HepG2 (cell line): ENCODE measurements around the gene TEKT5. TPM values are rescaled to one million over a fixed set of nuclear protein-coding genes. Genes with fewer than 3 reads are reported as not detected.
A peak's percentile ranks its signal among the peaks of the same experiment; 100 is the strongest.

Experiments
- ATF4 ChIP-seq, 2 experiments: fragments of 450-650 bp in 1 of 2; sonication (generic) in 1 of 2; formaldehyde crosslinking; IDR thresholded peaks; 2 replicates each; pipeline versions ENCODE4 v1.5.0 to v1.8.0; 2020 to 2022; ENCODE audit warnings: mild to moderate bottlenecking in 1 of 2, missing genetic modification reagents in 1 of 2
- BRD4 ChIP-seq: sonication (generic); formaldehyde crosslinking; IDR thresholded peaks from 2 replicates; pipeline ENCODE4 v1.4.0; 2020; ENCODE audit warnings: missing genetic modification reagents
- FOXO1 ChIP-seq: sonication (generic); formaldehyde crosslinking; IDR thresholded peaks from 2 replicates; pipeline ENCODE4 v1.4.0; 2020; ENCODE audit warnings: missing genetic modification reagents
- HINFP ChIP-seq: sonication (generic); formaldehyde crosslinking; IDR thresholded peaks from 2 replicates; pipeline ENCODE4 v1.4.0; 2020; ENCODE audit warnings: low read depth, mild to moderate bottlenecking, missing genetic modification reagents
- JUN ChIP-seq: sonication (generic); formaldehyde crosslinking; IDR thresholded peaks from 2 replicates; pipeline ENCODE4 v1.4.0; 2020; ENCODE audit warnings: mild to moderate bottlenecking, missing genetic modification reagents
- KLF6 ChIP-seq: IDR thresholded peaks from 2 replicates; pipeline ENCODE4 v1.8.0; 2016; ENCODE audit warnings: missing biosample characterization, missing genetic modification reagents
- NCOA5 ChIP-seq: sonication (generic); formaldehyde crosslinking; IDR thresholded peaks from 2 replicates; pipeline ENCODE4 v1.4.0; 2020; ENCODE audit warnings: missing genetic modification reagents
- NR2F1 ChIP-seq, 2 experiments: fragments of 450-650 bp in 1 of 2; formaldehyde crosslinking in 1 of 2; IDR thresholded peaks; 2 replicates each; pipeline versions ENCODE4 v1.5.0 to v1.6.1; 2016 to 2020; ENCODE audit warnings: mild to moderate bottlenecking in 1 of 2, missing compliant biosample characterization in 1 of 2, missing genetic modification reagents in 1 of 2, moderate library complexity in 1 of 2
- PAX8 ChIP-seq: sonication (generic); formaldehyde crosslinking; IDR thresholded peaks from 2 replicates; pipeline ENCODE4 v1.8.0; 2022; ENCODE audit warnings: mild to moderate bottlenecking, missing genetic modification reagents, borderline replicate concordance
- TAF15 ChIP-seq: fragments of 200-400 bp; formaldehyde crosslinking; IDR thresholded peaks from one replicate; pipeline ENCODE4 v1.6.1; 2018; ENCODE audit warnings: mild to moderate bottlenecking, low read depth, low read length; ENCODE audit not compliant: poor library complexity, severe bottlenecking
- ZNF256 ChIP-seq: sonication (generic); formaldehyde crosslinking; conservative IDR thresholded peaks from 2 replicates; pipeline ENCODE4 v1.4.0; 2020; ENCODE audit warnings: missing genetic modification reagents
- ZNF337 ChIP-seq: sonication (generic); formaldehyde crosslinking; IDR thresholded peaks from 2 replicates; pipeline ENCODE4 v1.5.1; 2020; ENCODE audit warnings: missing genetic modification reagents, low read depth, mild to moderate bottlenecking, borderline replicate concordance
- ZNF530 ChIP-seq: sonication (generic); formaldehyde crosslinking; IDR thresholded peaks from 2 replicates; pipeline ENCODE4 v1.5.0; 2020; ENCODE audit warnings: low read depth, mild to moderate bottlenecking, missing genetic modification reagents
- ZNF549 ChIP-seq: sonication (generic); formaldehyde crosslinking; IDR thresholded peaks from 2 replicates; pipeline ENCODE4 v1.5.0; 2020; ENCODE audit warnings: missing genetic modification reagents
- ZNF816 ChIP-seq: sonication (generic); formaldehyde crosslinking; IDR thresholded peaks from 2 replicates; pipeline ENCODE4 v1.8.0; 2022; ENCODE audit warnings: missing genetic modification reagents, mild to moderate bottlenecking, borderline replicate concordance
- polyA plus RNA-seq, 8 experiments: library from polyadenylated mRNA; depleted of rRNA in 3 of 8; stranded (reverse) in 7 of 8; unstranded in 1 of 8; fragments of >200 nt; fragmentation: Illumina TruSeq in 4 of 8; extraction: Trizol in 4 of 8; gene quantifications; 2 replicates each; pipeline versions ENCODE4 v1.2.1 to v1.2.3, GENCODE V29; 2011 to 2016; ENCODE audit warnings: low read depth in 4 of 8, missing spikeins in 1 of 8, mixed read lengths in 1 of 8; ENCODE audit not compliant: insufficient read depth in 1 of 8
- total RNA-seq, 5 experiments: library from RNA; depleted of rRNA; stranded (reverse); fragments of >200 nt; fragmentation: Illumina TruSeq; extraction: Trizol; gene quantifications; 2 replicates each; pipeline ENCODE4 v1.2.3, GENCODE V29; 2016; ENCODE audit warnings: low read depth in 1 of 5
- TF ChIP-seq, protein P1 (sequence below): sonication (generic); formaldehyde crosslinking; IDR thresholded peaks from 2 replicates; pipeline ENCODE4 v1.4.0; 2020; ENCODE audit warnings: mild to moderate bottlenecking, low read depth, missing genetic modification reagents
- TF ChIP-seq, protein P2 (sequence below): sonication (generic); formaldehyde crosslinking; IDR thresholded peaks from 2 replicates; pipeline ENCODE4 v1.4.0; 2020; ENCODE audit warnings: missing genetic modification reagents, borderline replicate concordance
- TF ChIP-seq, protein P3 (sequence below): sonication (generic); formaldehyde crosslinking; IDR thresholded peaks from 2 replicates; pipeline ENCODE4 v1.8.1; 2023; ENCODE audit warnings: mild to moderate bottlenecking, missing genetic modification reagents, borderline replicate concordance
- TF ChIP-seq, protein P4 (sequence below): sonication (generic); formaldehyde crosslinking; IDR thresholded peaks from 2 replicates; pipeline ENCODE4 v1.4.0; 2020; ENCODE audit warnings: missing genetic modification reagents

TEKT5 gene
- total and polyA plus RNA-seq, 2 of the 13 experiments (the other 11 are each of a cell fraction or from before 2014, with no cell fraction given), result 0.16 TPM; not detected in 1

GRCh38 chr16:10641953-10642949 lies 52.5 kb downstream of the TEKT5 start (continued):
- TF ChIP-seq NR2F1 (CRISPR knock-in tag; IDR thresholded peaks at IDR 0.05) (peak; percentile 54 to 82; a peak in 3 of 4 replicates), NCOA5 (CRISPR knock-in tag) (no peak), ATF4 (CRISPR knock-in tag; IDR thresholded peaks at IDR 0.05) (no peak), ZNF549 (CRISPR knock-in tag) (no peak), ZNF816 (CRISPR knock-in tag) (no peak), FOXO1 (CRISPR knock-in tag) (peak; percentile 54; the same call in 1 of the 2 replicates), ZNF256 (CRISPR knock-in tag) (no peak), ZNF530 (CRISPR knock-in tag) (no peak), ZNF337 (CRISPR knock-in tag) (no peak), HINFP (no peak), TAF15 (no peak), JUN (CRISPR knock-in tag) (0 out of 2 replicates have a peak, but pooled peaks have one; percentile 38), PAX8 (CRISPR knock-in tag) (no peak), BRD4 (CRISPR knock-in tag) (no peak), KLF6 (no peak)
- TF ChIP-seq, protein P1, sequence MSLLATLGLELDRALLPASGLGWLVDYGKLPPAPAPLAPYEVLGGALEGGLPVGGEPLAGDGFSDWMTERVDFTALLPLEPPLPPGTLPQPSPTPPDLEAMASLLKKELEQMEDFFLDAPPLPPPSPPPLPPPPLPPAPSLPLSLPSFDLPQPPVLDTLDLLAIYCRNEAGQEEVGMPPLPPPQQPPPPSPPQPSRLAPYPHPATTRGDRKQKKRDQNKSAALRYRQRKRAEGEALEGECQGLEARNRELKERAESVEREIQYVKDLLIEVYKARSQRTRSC, result no peak
- TF ChIP-seq, protein P2, sequence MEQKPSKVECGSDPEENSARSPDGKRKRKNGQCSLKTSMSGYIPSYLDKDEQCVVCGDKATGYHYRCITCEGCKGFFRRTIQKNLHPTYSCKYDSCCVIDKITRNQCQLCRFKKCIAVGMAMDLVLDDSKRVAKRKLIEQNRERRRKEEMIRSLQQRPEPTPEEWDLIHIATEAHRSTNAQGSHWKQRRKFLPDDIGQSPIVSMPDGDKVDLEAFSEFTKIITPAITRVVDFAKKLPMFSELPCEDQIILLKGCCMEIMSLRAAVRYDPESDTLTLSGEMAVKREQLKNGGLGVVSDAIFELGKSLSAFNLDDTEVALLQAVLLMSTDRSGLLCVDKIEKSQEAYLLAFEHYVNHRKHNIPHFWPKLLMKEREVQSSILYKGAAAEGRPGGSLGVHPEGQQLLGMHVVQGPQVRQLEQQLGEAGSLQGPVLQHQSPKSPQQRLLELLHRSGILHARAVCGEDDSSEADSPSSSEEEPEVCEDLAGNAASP (CRISPR knock-in tag), result peak; percentile 46; the same call in 1 of the 2 replicates
- TF ChIP-seq, protein P3, sequence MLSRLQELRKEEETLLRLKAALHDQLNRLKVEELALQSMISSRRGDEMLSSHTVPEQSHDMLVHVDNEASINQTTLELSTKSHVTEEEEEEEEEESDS (CRISPR knock-in tag), result no peak
- TF ChIP-seq, protein P4, sequence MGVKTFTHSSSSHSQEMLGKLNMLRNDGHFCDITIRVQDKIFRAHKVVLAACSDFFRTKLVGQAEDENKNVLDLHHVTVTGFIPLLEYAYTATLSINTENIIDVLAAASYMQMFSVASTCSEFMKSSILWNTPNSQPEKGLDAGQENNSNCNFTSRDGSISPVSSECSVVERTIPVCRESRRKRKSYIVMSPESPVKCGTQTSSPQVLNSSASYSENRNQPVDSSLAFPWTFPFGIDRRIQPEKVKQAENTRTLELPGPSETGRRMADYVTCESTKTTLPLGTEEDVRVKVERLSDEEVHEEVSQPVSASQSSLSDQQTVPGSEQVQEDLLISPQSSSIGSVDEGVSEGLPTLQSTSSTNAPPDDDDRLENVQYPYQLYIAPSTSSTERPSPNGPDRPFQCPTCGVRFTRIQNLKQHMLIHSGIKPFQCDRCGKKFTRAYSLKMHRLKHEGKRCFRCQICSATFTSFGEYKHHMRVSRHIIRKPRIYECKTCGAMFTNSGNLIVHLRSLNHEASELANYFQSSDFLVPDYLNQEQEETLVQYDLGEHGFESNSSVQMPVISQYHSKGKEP (CRISPR knock-in tag), result no peak
